OCI-LY7 (cell line): ENCODE measurements around the gene UBL4A. TPM values are rescaled to one million over a fixed set of nuclear protein-coding genes. Genes with fewer than 3 reads are reported as not detected.

ENCODE experiments used
- BruUV-seq: library from RNA; stranded (reverse); fragments of 400-500 nt; replicated peaks from 2 replicates; lab custom pipeline; 2021; lab: Mats Ljungman, UMichigan
- CTCF ChIA-PET: fragments of 300-600 bp; sonication (Branson Sonifier 250); formaldehyde crosslinking; loops from one replicate; lab custom pipeline; 2022; ENCODE audit warnings: antibody characterized with exemption; ENCODE audit not compliant: unreplicated experiment; lab: Charles Lee
- POLR2A ChIA-PET: fragments of 300-600 bp; sonication (Branson Sonifier 250); formaldehyde crosslinking; loops from one replicate; lab custom pipeline; 2022; ENCODE audit warnings: antibody characterized with exemption; lab: Charles Lee
- DNase-seq: peaks from one replicate; pipeline ENCODE4 v3.0.0-alpha.2; 2015; ENCODE audit warnings: low spot score
- H2AFZ ChIP-seq: fragments of 200-600 bp; sonication (generic), shearing (Covaris generic); 2 replicates; pipeline ENCODE4 v1.6.1; 2014; ENCODE audit warnings: mild to moderate bottlenecking, antibody characterized with exemption, low read length, moderate library complexity
- H3K27ac ChIP-seq: fragments of 200-600 bp; sonication (generic); 2 replicates; pipeline ENCODE4 v1.5.1; 2014; ENCODE audit warnings: mixed run types, low read depth, mild to moderate bottlenecking, moderate library complexity, low read length, inconsistent platforms; ENCODE audit not compliant: poor library complexity, severe bottlenecking
- H3K36me3 ChIP-seq: fragments of 200-600 bp; sonication (generic); 2 replicates; pipeline ENCODE4 v1.6.1; 2014; ENCODE audit warnings: mild to moderate bottlenecking, antibody characterized with exemption, low read length, moderate library complexity, mixed read lengths; ENCODE audit not compliant: insufficient read depth
- H3K4me1 ChIP-seq: fragments of 200-600 bp; sonication (generic); 2 replicates; pipeline ENCODE4 v1.5.1; 2014; ENCODE audit warnings: mild to moderate bottlenecking, low read length; ENCODE audit not compliant: insufficient read depth, poor library complexity, severe bottlenecking
- H3K4me2 ChIP-seq: fragments of 200-600 bp; sonication (generic); 2 replicates; pipeline ENCODE4 v1.6.1; 2014; ENCODE audit warnings: mild to moderate bottlenecking, low read length
- H3K4me3 ChIP-seq: fragments of 200-600 bp; sonication (generic); 2 replicates; pipeline ENCODE4 v1.5.1; 2014; ENCODE audit warnings: mild to moderate bottlenecking, low read depth, low read length; ENCODE audit not compliant: poor library complexity, severe bottlenecking
- H3K79me2 ChIP-seq: fragments of 200-600 bp; sonication (generic); 2 replicates; pipeline ENCODE4 v1.6.1; 2016; ENCODE audit warnings: low read depth, mild to moderate bottlenecking, low read length, moderate library complexity, mixed read lengths; ENCODE audit not compliant: insufficient read depth
- H3K9me2 ChIP-seq: fragments of 200-600 bp; sonication (generic); 2 replicates; pipeline ENCODE4 v1.6.1; 2016; ENCODE audit warnings: mild to moderate bottlenecking, low read length, mixed read lengths; ENCODE audit not compliant: insufficient read depth
- H3K9me3 ChIP-seq: fragments of 200-600 bp; sonication (generic); 2 replicates; pipeline ENCODE4 v1.6.1; 2014; ENCODE audit warnings: mild to moderate bottlenecking, mixed run types, low read length, mixed read lengths
- H4K20me1 ChIP-seq: fragments of 200-600 bp; sonication (generic); 2 replicates; pipeline ENCODE4 v1.6.1; 2014; ENCODE audit warnings: mild to moderate bottlenecking, antibody characterized with exemption, low read length, moderate library complexity, mixed read lengths; ENCODE audit not compliant: insufficient read depth
- EZH2phosphoT487 ChIP-seq: fragments of 200-600 bp; sonication (generic); IDR thresholded peaks from 2 replicates; pipeline ENCODE4 v1.6.1; 2018; ENCODE audit warnings: low read depth, borderline replicate concordance, mild to moderate bottlenecking, mixed run types, antibody characterized with exemption, low read length, moderate library complexity, mixed read lengths
- intact Hi-C: fragments of 100-400 bp; cut with micrococcal nuclease; formaldehyde crosslinking; loops from one replicate; pipeline ENCODE4 v1.10.0; 2022; ENCODE audit not compliant: unreplicated experiment
- total RNA-seq, 2 experiments: library from RNA; depleted of rRNA in 1 of 2; stranded (reverse); fragments of >200 nt in 1 of 2; shearing (Covaris generic) in 1 of 2; gene quantifications; 2 replicates each; pipeline ENCODE4 v1.2.3, GENCODE V29; 2014 to 2022
- TF ChIP-seq, protein P1 (sequence below): fragments of 200-600 bp; sonication (generic); conservative IDR thresholded peaks from 2 replicates; pipeline ENCODE4 v1.5.1; 2014; ENCODE audit warnings: mild to moderate bottlenecking, antibody characterized with exemption, low read length, moderate library complexity, mixed read lengths

The UBL4A gene
- total RNA-seq, 2 experiments from 2014 or later, result 49.7 to 89.9 TPM

DNA sequence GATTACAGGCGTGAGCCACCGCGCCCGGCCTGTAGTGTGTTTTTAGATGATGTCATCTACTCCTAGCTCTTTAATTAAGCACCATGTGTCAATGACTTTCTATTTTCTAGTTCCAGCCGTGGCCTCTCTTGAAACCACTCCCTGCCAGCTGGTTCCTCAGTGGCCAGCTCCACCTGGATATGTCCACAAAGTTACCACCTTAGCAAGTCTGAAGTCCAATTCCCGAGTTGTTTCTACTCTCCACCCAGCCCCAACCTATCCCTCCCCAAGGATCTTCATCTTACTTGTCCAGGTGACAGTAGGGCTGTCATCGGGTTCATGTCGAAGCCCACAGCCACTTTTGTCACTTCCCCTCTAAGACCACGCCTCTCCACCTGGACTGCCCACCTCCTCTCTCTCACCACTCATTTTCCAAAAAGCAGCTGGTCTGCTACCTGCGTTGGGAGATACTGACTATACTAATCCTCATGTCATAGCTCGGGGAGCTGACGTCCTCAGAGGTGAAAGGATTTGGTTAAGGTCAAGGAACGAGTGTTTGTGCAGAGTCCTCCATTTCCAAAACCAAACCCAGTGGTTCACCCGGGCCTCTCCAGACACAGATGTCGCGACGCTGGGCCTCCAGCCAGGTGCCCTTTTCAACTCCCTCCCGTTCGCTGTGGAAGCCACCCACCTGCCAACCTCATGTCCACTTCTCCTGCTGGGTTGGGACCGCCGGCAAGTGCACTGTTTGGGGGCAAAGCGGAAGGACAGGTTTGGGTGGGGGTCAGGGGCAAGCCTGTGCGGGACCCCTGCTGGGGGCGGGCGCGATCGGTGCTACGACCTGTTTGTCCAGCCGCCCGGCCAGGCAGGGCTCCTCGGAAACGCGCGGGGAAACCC lies 28.9 kb upstream of the UBL4A start:
- Histone ChIP-seq H2AFZ (peak overlapping the region; percentile 54; the same call in 1 of the 2 replicates), H3K27ac (no peak overlapping the region), H3K9me2 (no peaks in the 10 kb centered on the region), H4K20me1 (no peaks in the 10 kb centered on the region), H3K4me2 (peak overlapping the region; percentile 93), H3K79me2 (no peaks in the 10 kb centered on the region), H3K9me3 (no peaks in the 10 kb centered on the region), H3K4me3 (peak overlapping the region; percentile 91), H3K4me1 (peaks cover 13% of the 10 kb centered on the region), H3K36me3 (no peaks in the 10 kb centered on the region)
- ChIA-PET CTCF (interaction anchor here (0.9 kb wide), 1 partner anchor 15 kb away, joined by 3 read pairs; no protein-coding TSS in a partner anchor), POLR2A (interaction anchor here (0.7 to 1.0 kb wide), 2 partner anchors 86 to 592 kb away, joined by 3 read pairs; partner anchors contain the start of gene ATP6AP1)
- no TSS peak for BruUV-seq
- intact Hi-C loops, result loop anchor here (5.0 kb wide), 1 partner anchor 38 kb away; the partner anchor contains the start of gene LAGE3
- DNase-seq, result peak; percentile 14
- TF ChIP-seq, protein P1, sequence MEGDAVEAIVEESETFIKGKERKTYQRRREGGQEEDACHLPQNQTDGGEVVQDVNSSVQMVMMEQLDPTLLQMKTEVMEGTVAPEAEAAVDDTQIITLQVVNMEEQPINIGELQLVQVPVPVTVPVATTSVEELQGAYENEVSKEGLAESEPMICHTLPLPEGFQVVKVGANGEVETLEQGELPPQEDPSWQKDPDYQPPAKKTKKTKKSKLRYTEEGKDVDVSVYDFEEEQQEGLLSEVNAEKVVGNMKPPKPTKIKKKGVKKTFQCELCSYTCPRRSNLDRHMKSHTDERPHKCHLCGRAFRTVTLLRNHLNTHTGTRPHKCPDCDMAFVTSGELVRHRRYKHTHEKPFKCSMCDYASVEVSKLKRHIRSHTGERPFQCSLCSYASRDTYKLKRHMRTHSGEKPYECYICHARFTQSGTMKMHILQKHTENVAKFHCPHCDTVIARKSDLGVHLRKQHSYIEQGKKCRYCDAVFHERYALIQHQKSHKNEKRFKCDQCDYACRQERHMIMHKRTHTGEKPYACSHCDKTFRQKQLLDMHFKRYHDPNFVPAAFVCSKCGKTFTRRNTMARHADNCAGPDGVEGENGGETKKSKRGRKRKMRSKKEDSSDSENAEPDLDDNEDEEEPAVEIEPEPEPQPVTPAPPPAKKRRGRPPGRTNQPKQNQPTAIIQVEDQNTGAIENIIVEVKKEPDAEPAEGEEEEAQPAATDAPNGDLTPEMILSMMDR, result no peak
- no peak for TF ChIP-seq EZH2phosphoT487

DNA sequence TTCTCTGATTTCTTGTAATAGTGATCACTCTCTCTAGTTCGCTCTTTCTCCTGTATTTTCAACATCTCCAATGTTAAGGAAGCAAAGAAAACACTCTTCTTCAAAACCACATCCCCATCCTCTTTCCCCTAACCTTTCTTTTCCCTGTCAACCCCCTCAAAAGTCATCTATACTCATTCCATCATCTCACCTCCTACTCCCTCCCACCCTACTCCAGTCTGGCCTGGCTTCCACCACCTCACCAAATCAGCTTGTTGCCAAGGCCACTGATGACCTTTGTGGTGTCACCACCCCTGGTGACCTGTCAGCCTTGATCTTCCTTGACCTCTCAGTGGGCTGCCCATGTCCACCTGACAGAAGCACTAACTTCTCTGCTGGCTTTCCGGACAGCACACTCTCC lies 27.3 kb upstream of the UBL4A start:
- Histone ChIP-seq H3K9me2 (no peaks in the 10 kb centered on the region), H3K4me2 (no peak overlapping the region), H3K36me3 (peaks cover 9% of the 10 kb centered on the region), H2AFZ (no peak overlapping the region), H4K20me1 (no peaks in the 10 kb centered on the region), H3K4me3 (no peak overlapping the region), H3K79me2 (no peaks in the 10 kb centered on the region), H3K9me3 (no peaks in the 10 kb centered on the region), H3K27ac (no peak overlapping the region), H3K4me1 (peaks cover 13% of the 10 kb centered on the region)
- ChIA-PET POLR2A (no interaction called here), CTCF (interaction anchor here (0.5 kb wide), 1 partner anchor 27 kb away, joined by 3 read pairs; no protein-coding TSS in a partner anchor)
- no peak for DNase-seq
- BruUV-seq, result no TSS peak
- intact Hi-C loops, result no loop called here
- TF ChIP-seq EZH2phosphoT487, result no peak
- TF ChIP-seq, protein P1, result no peak
